ENCODE measurements around the gene ZBTB20. TPM values are rescaled to one million over a fixed set of nuclear protein-coding genes. Genes with fewer than 3 reads are reported as not detected.
A peak's percentile ranks its signal among the peaks of the same experiment; 100 is the strongest.

The ZBTB20 gene
- total RNA-seq, 4 donors from 2014 or later: 69.9 to 112 (median 80.8) TPM

DNA sequence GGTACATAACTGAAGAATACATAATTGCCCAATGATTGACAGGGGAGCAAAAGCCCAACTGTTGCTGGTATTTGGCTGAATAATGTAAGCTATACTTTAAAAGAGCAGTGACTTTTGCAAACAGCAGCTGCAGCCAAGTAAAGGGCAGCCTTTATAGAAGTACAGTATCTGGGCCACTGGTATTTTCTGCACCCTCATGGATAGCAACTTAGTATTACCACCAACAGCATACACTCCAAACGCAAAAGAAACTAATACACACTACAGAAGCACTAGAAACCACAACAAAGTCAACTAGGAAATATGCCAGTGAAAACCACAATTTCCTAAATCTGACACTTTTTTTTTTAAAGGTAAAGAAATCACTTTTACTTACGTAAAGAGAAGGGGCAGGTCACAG, 647.1 kb downstream of the ZBTB20 start:
- Histone ChIP-seq H3K27me3 (no peaks in the 10 kb centered on the region), H3K4me1 (peaks cover 39 to 48% (median 41%) of the 10 kb centered on the region in 4 donors), H3K4me3 (no peak overlapping the region), H3K9me3 (no peaks in the 10 kb centered on the region), H3K27ac (replicated peaks in 1 of 4) (no peak overlapping the region), H3K36me3 (no peaks in the 10 kb centered on the region)
- intact Hi-C loops (cut with DNase I): no loop called here
- WGBS: 71% methylated on average over 2 of the region's 2 CpGs
- no peak for TF ChIP-seq POLR2AphosphoS5 (IDR thresholded peaks at IDR 0.05)
- no peak for DNase-seq (ENCODE audit: extremely low spot score)

GRCh38 chr3:114498539-114499370, 648.3 kb downstream of the ZBTB20 start:
- TF ChIP-seq POLR2AphosphoS5 (IDR thresholded peaks at IDR 0.05): no peak
- TF ChIP-seq POLR2A (IDR thresholded peaks at IDR 0.05; ENCODE audit: low read depth): no peak
- no peak for TF ChIP-seq EP300 (IDR thresholded peaks at IDR 0.05)
- TF ChIP-seq CTCF (IDR thresholded peaks at IDR 0.05): no peak
- DNase-seq (ENCODE audit: extremely low spot score): no peak
- no peaks in the 10 kb centered on the region for H3K9me3 ChIP-seq
- H3K4me3 ChIP-seq: no peak overlapping the region
- no peaks in the 10 kb centered on the region for H3K36me3 ChIP-seq
- 62% methylated on average over 8 of the region's 8 CpGs for WGBS
- no peak overlapping the region for H3K27ac ChIP-seq (replicated peaks in 1 of 4)
- H3K4me1 ChIP-seq: peaks cover 41 to 48% (median 42%) of the 10 kb centered on the region in 4 donors
- no peaks in the 10 kb centered on the region for H3K27me3 ChIP-seq
- intact Hi-C loops (cut with DNase I): no loop called here

GRCh38 chr3:114496874-114497273, 650.2 kb downstream of the ZBTB20 start:
- Histone ChIP-seq H3K36me3 (no peaks in the 10 kb centered on the region), H3K9me3 (no peaks in the 10 kb centered on the region), H3K27me3 (no peaks in the 10 kb centered on the region), H3K4me3 (no peak overlapping the region), H3K27ac (replicated peaks in 1 of 4) (peak overlapping the region in 1 of 4 donors; percentile 29), H3K4me1 (peaks cover 41 to 48% (median 42%) of the 10 kb centered on the region in 4 donors)
- TF ChIP-seq POLR2AphosphoS5 (IDR thresholded peaks at IDR 0.05) (no peak), POLR2A (IDR thresholded peaks at IDR 0.05; ENCODE audit: low read depth) (no peak), CTCF (IDR thresholded peaks at IDR 0.05) (no peak), EP300 (IDR thresholded peaks at IDR 0.05) (no peak)
- no peak for DNase-seq (ENCODE audit: extremely low spot score)
- 67% methylated on average over 2 of the region's 2 CpGs for WGBS
- intact Hi-C loops (cut with DNase I): no loop called here

GRCh38 chr3:114496466-114496865, 650.6 kb downstream of the ZBTB20 start:
- 94% methylated on average over 3 of the region's 3 CpGs for WGBS
- TF ChIP-seq EP300 (IDR thresholded peaks at IDR 0.05) (no peak), CTCF (IDR thresholded peaks at IDR 0.05) (no peak), POLR2AphosphoS5 (IDR thresholded peaks at IDR 0.05) (no peak), POLR2A (IDR thresholded peaks at IDR 0.05; ENCODE audit: low read depth) (no peak)
- H3K36me3 ChIP-seq: no peaks in the 10 kb centered on the region
- H3K4me1 ChIP-seq: peaks cover 41 to 48% (median 42%) of the 10 kb centered on the region in 4 donors
- no peak for DNase-seq (ENCODE audit: extremely low spot score)
- intact Hi-C loops (cut with DNase I): no loop called here
- no peak overlapping the region for H3K4me3 ChIP-seq
- no peaks in the 10 kb centered on the region for H3K27me3 ChIP-seq
- peak overlapping the region in 1 of 4 donors; percentile 29 for H3K27ac ChIP-seq (replicated peaks in 1 of 4)
- no peaks in the 10 kb centered on the region for H3K9me3 ChIP-seq

GRCh38 chr3:114496021-114496434, 651.1 kb downstream of the ZBTB20 start:
- WGBS: 50% methylated on average over 1 of the region's 1 CpG
- Histone ChIP-seq H3K36me3 (no peaks in the 10 kb centered on the region), H3K9me3 (no peaks in the 10 kb centered on the region), H3K4me1 (peaks cover 41 to 48% (median 42%) of the 10 kb centered on the region in 4 donors), H3K27ac (replicated peaks in 1 of 4) (peak overlapping the region in 1 of 4 donors; percentile 29), H3K4me3 (no peak overlapping the region), H3K27me3 (no peaks in the 10 kb centered on the region)
- TF ChIP-seq CTCF (IDR thresholded peaks at IDR 0.05) (no peak), POLR2A (IDR thresholded peaks at IDR 0.05; ENCODE audit: low read depth) (no peak), POLR2AphosphoS5 (IDR thresholded peaks at IDR 0.05) (no peak), EP300 (IDR thresholded peaks at IDR 0.05) (no peak)
- intact Hi-C loops (cut with DNase I): no loop called here
- DNase-seq (ENCODE audit: extremely low spot score): no peak

All from esophagus muscularis mucosa (tissue), 4 donors.